Peyer's patch (tissue), 4 donors: Measurements from ENCODE around the gene LPAR1. TPM values are rescaled to one million over a fixed set of nuclear protein-coding genes. Genes with fewer than 3 reads are reported as not detected.

Experiments
- DNase-seq, 3 donors: peaks; one replicate each; pipeline ENCODE4 v3.0.0-alpha.2; 2017 to 2019
- H3K27ac ChIP-seq, 4 donors: fragments of 200-600 bp; sonication (generic); one replicate each; pipeline ENCODE4 v1.5.1; 2016 to 2019
- H3K27me3 ChIP-seq, 2 donors: fragments of 200-600 bp; sonication (generic); one replicate each; pipeline ENCODE4 v1.5.1; 2019
- H3K36me3 ChIP-seq, 3 donors: fragments of 200-600 bp; sonication (generic); one replicate each; pipeline ENCODE4 v1.5.1; 2016 to 2019
- H3K4me1 ChIP-seq, 4 donors: fragments of 200-600 bp; sonication (generic); one replicate each; pipeline ENCODE4 v1.5.1; 2016 to 2019
- H3K4me3 ChIP-seq, 4 donors: fragments of 200-600 bp; sonication (generic); 1 replicate in 3 of 4; 2 replicates in 1 of 4; pipeline ENCODE4 v1.5.1; 2016 to 2019; ENCODE audit warnings: mild to moderate bottlenecking in 1 of 4
- H3K9me3 ChIP-seq, 4 donors: fragments of 200-600 bp; sonication (generic); one replicate each; pipeline ENCODE4 v1.5.1; 2016 to 2019; ENCODE audit warnings: mild to moderate bottlenecking in 1 of 4
- POLR2A ChIP-seq, 2 donors: fragments of 450-650 bp; IDR thresholded peaks; one replicate each; pipeline ENCODE4 v1.5.1; 2017; ENCODE audit warnings: antibody characterized with exemption in 2 of 2, mild to moderate bottlenecking in 2 of 2, moderate library complexity in 2 of 2
- total RNA-seq, 4 donors: library from RNA; depleted of rRNA; stranded (reverse); fragments of >200 nt; gene quantifications; one replicate each; pipeline ENCODE4 v1.1.0, GENCODE V29; 2016
- TF ChIP-seq, protein P1 (sequence below), 6 experiments: fragments of 450-650 bp in 4 of 6; fragments of 200-600 bp in 2 of 6; sonication (generic) in 1 of 6; IDR thresholded peaks; one replicate each; pipeline ENCODE4 v1.5.1; 2017 to 2019; ENCODE audit warnings: antibody characterized with exemption in 6 of 6, mild to moderate bottlenecking in 3 of 6, moderate library complexity in 1 of 6

Gene LPAR1
- total RNA-seq, 4 donors from 2014 or later, result 25.0 to 56.1 (median 31.9) TPM

DNA sequence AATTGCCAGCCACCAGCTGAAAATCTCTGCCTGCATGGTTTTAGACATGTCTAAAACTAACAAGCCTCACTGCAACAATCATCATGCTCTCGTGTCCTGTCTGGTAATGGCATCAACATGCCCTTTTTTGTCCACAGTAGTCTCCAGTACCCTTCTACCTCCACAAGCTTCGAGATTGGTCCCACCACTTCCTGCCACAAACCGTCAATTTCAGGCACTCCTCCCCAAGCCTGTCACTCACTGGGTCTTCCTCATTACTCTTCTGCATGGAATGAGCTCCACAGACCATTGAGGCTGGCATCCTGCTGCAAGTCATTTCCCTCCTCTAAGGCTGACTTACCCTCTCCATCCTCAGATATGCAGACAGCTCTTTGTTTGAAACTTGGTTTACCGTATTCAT is 9.0 kb downstream of the LPAR1 start:
- Histone ChIP-seq H3K4me3 (no peak overlapping the region), H3K4me1 (no peaks in the 10 kb centered on the region), H3K36me3 (no peaks in the 10 kb centered on the region), H3K27ac (no peak overlapping the region), H3K27me3 (no peaks in the 10 kb centered on the region), H3K9me3 (no peaks in the 10 kb centered on the region)
- no peak for TF ChIP-seq POLR2A (IDR thresholded peaks at IDR 0.05)
- TF ChIP-seq, protein P1, sequence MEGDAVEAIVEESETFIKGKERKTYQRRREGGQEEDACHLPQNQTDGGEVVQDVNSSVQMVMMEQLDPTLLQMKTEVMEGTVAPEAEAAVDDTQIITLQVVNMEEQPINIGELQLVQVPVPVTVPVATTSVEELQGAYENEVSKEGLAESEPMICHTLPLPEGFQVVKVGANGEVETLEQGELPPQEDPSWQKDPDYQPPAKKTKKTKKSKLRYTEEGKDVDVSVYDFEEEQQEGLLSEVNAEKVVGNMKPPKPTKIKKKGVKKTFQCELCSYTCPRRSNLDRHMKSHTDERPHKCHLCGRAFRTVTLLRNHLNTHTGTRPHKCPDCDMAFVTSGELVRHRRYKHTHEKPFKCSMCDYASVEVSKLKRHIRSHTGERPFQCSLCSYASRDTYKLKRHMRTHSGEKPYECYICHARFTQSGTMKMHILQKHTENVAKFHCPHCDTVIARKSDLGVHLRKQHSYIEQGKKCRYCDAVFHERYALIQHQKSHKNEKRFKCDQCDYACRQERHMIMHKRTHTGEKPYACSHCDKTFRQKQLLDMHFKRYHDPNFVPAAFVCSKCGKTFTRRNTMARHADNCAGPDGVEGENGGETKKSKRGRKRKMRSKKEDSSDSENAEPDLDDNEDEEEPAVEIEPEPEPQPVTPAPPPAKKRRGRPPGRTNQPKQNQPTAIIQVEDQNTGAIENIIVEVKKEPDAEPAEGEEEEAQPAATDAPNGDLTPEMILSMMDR (IDR thresholded peaks at IDR 0.05), result no peak
- DNase-seq, result no peak

GRCh38 chr9:111027798-111028197 is 10.5 kb downstream of the LPAR1 start:
- Histone ChIP-seq H3K27me3 (no peaks in the 10 kb centered on the region), H3K9me3 (no peaks in the 10 kb centered on the region), H3K27ac (no peak overlapping the region), H3K4me3 (no peak overlapping the region), H3K4me1 (no peaks in the 10 kb centered on the region), H3K36me3 (no peaks in the 10 kb centered on the region)
- TF ChIP-seq, protein P1 (IDR thresholded peaks at IDR 0.05), result no peak
- no peak for TF ChIP-seq POLR2A (IDR thresholded peaks at IDR 0.05)
- DNase-seq, result no peak

DNA sequence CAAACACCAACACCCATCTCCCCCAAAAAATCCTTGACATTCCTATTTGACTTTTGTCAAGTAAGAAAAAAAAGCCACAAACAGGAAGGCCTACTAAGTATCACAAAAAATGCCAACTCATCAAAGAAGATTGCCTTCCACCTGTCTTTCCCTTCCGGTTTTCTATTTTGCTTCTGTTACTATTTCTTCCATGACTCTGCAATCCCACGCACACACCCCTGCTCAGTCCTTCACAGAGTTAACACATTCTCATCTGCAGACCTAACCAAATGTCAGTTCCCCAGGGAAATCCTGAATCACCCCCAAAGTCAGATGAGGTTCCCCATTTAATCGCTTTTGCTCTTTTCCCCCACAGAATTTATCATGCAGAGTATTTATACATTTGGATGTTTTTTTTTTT is 15.1 kb downstream of the LPAR1 start:
- Histone ChIP-seq H3K9me3 (no peaks in the 10 kb centered on the region), H3K27me3 (no peaks in the 10 kb centered on the region), H3K4me1 (peaks cover 0 to 10% (median 0%) of the 10 kb centered on the region in 4 donors), H3K27ac (no peak overlapping the region), H3K36me3 (no peaks in the 10 kb centered on the region), H3K4me3 (no peak overlapping the region)
- no peak for DNase-seq
- TF ChIP-seq, protein P1 (IDR thresholded peaks at IDR 0.05), result no peak
- TF ChIP-seq POLR2A (IDR thresholded peaks at IDR 0.05), result no peak

DNA sequence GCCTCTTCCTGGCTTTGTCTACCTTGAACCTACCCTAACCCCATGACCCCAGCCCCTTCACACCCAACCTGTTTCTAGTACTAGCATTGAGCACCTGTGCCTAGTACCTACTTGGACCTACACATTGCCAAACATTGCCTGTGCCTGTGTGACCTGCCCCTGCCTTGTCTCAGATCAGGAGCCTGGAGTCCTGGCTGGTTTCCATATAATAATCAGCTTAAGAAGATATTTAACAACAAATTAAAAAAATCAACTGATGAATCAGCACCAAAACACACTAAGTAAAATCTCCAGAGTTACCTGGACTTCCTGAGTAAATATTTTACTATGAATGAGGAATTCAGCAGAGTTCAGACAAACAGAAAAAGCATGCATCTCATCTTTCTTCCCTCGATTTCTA is 17.7 kb downstream of the LPAR1 start:
- H3K4me3 ChIP-seq, result no peak overlapping the region
- no peaks in the 10 kb centered on the region for H3K27me3 ChIP-seq
- DNase-seq, result no peak
- no peak for TF ChIP-seq POLR2A (IDR thresholded peaks at IDR 0.05)
- TF ChIP-seq, protein P1 (IDR thresholded peaks at IDR 0.05), result no peak
- no peaks in the 10 kb centered on the region for H3K9me3 ChIP-seq
- no peak overlapping the region for H3K27ac ChIP-seq
- peaks cover 0 to 34% (median 0%) of the 10 kb centered on the region in 4 donors for H3K4me1 ChIP-seq
- no peaks in the 10 kb centered on the region for H3K36me3 ChIP-seq

GRCh38 chr9:111016426-111017045 is 21.7 kb downstream of the LPAR1 start:
- Histone ChIP-seq H3K4me1 (peaks cover 0 to 56% (median 2%) of the 10 kb centered on the region in 4 donors), H3K4me3 (no peak overlapping the region), H3K27ac (peak overlapping the region in 1 of 4 donors; percentile 14), H3K36me3 (no peaks in the 10 kb centered on the region), H3K9me3 (no peaks in the 10 kb centered on the region), H3K27me3 (no peaks in the 10 kb centered on the region)
- TF ChIP-seq, protein P1 (IDR thresholded peaks at IDR 0.05), result no peak
- no peak for TF ChIP-seq POLR2A (IDR thresholded peaks at IDR 0.05)
- DNase-seq, result no peak
